Inferior parietal cortex (tissue), 1 donor: ENCODE results near the gene SLC22A3.

ENCODE experiments used
- DNase-seq: peaks from one replicate; pipeline ENCODE4 v3.0.0-alpha.2; 2016; ENCODE audit errors: extremely low spot score

Gene SLC22A3

GRCh38 chr6:160333841-160334240, 14.3 kb upstream of the SLC22A3 start:
- no peak for DNase-seq

GRCh38 chr6:160336200-160336599, 12.0 kb upstream of the SLC22A3 start:
- no peak for DNase-seq

GRCh38 chr6:160337301-160337700, 10.9 kb upstream of the SLC22A3 start:
- no peak for DNase-seq

GRCh38 chr6:160337991-160338390, 10.2 kb upstream of the SLC22A3 start:
- no peak for DNase-seq

DNA sequence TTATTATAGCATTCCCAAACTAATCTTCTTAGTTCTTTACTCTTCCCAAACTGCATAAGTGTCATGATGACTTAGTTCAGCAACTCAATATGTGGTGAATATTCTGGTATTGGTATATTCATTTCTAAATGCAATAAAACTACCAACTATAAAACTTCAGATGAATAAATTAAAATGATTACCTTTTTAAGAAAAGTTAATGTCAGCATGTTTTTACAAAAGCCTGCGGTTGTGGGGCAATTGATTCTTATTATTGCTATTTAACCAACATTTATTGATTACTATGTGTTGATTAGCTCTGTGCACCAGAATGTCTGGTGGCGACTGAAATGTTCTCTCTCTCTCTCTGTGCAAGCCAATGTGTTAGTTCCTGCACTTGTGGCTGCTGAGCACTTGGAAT, 5.0 kb upstream of the SLC22A3 start:
- no peak for DNase-seq

GRCh38 chr6:160344271-160344670, 3.9 kb upstream of the SLC22A3 start:
- no peak for DNase-seq

DNA sequence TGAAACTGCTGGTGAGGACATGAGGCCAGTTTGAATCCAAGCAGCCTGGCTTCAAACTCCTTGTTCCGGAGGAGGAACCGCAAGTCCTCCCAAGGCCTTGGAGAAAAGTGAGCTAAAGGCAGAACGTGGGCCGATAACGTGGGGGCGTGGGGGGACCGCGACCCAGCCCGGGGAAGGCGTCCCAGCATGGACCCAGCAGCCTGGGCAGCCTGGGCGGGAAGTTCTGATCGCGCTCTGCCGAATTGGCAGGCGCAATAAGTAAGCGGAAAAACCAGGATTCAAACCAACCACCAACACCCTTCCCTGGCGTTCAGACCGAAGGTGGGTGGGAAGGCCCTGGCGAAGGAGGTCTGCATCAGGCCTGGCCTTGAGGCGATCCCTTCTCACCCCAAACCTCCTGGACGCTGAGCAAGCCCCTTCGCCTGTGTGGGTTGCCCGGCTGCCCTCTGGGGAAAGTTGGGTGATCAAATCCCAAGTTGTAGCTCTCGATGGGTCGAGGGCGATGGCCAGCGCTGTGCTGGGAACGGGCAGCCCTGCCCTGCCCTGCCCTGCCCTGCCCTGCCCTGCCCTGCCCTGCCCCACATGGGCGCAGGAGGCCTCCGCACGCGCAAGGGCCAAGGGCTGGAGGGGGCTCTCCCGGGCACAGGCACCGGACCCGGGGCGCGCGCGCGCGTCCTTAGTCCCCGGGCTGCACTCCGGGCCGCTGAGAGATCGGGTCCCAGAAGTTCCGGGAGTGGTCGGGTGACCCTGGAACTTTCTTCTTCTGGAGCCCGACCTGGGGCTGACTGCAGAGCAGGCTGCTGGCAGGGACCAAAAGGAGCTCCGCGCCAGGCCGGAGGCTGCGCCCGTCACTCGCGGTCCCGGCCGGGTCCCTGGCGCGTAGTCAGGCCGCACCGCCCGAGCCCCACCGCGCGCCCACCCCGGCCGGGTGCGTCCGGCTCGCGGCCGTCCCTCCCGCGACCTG, 637 bp upstream of the SLC22A3 start:
- DNase-seq: no peak

GRCh38 chr6:160349020-160349441, 853 bp downstream of the SLC22A3 start:
- DNase-seq: no peak

GRCh38 chr6:160349814-160350350, 1.7 kb downstream of the SLC22A3 start:
- DNase-seq: no peak

DNA sequence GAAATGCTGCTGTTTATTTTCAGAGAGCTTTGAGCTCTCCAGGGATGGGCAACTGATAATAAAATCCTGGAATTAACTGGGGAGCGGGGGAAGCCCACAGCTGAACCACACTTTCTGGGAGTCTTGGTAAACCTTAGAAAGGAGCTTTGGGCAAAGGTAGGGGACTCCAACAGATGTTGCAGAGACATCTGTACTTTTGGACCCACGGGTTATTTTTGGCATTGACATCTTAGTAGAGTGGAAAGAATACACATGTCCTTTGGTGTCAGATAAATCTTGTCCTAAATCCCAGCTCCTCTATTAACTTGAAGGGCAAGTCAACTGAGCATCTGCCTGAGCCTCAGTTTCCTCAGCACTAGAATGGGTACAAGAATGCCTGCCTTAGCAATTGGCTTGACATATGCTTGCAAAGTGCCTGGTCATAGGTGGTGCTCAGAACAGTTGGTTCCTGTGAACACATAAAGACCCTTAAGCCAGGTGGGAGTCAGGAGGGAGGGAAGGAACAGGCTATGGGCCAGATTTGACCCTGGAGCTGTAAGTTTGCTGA, 5.8 kb downstream of the SLC22A3 start:
- DNase-seq: no peak

GRCh38 chr6:160355001-160355400, 6.8 kb downstream of the SLC22A3 start:
- DNase-seq: no peak

- no peak for DNase-seq
Measured at GRCh38 chr6:160356074-160356744, 8.0 kb downstream of the SLC22A3 start.

DNA sequence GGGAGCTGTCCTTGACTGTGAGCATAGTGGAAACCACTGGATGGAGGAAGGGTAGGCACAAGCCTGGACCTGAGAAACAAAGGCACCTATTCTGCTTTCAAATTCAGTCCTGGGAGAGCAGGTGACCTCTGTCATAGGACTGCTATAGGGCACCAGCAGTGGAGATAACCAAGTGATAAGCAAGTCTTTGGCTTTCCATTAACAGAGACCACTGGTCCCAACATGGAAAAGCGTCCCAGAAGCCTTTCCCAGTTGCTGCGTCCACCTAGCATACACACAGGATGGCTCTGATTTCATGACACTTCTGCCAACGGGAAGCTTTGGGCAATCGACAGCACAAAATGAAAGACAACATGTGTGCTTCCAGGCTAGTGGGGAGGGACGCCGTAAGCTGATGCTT, 8.9 kb downstream of the SLC22A3 start:
- DNase-seq: no peak

DNA sequence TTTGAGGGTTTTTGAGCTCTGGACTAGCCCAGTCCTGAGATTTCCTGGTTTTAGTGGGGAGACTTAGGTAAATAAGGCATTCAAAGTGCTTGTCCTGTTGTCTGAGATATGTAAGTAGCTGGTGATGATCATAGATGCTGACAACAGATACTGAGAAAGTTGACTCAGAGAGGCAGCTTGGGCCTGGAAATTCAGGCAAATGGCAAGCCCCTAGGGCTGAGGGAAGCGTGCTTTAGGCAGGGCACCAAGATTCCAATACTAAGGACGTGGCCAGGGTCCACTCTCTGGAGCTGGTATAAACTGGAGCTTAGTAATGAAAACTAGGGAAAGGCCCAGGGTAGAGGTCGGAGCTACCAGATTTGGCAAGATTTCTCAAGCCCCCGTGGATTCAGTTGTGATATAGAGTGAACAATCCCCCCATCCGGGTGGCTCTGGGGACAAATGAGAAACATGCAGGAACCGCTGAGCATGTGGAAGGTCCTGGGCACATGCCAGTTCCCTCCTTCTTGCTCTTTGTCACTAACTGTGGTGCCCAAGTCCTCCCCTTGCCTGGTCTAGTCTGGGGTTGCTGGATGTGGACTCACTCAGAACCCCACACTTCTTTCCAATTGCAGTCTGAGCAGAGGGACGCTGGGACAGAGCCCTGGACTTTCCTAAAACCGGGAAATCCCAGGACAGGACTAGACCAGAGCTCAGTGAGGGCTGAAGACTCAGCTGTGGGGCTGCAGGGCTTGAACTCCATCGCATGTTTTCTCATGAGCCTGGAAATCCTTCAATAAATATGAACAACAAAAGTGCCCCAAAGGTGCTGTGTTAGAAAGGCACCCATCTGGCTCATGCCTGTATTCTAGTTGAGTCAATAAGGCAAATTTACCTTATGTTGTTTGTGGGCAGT, 10.3 kb downstream of the SLC22A3 start:
- DNase-seq: no peak

GRCh38 chr6:160360955-160361354, 12.8 kb downstream of the SLC22A3 start:
- DNase-seq: no peak

- DNase-seq: no peak
Measured at GRCh38 chr6:160362556-160362955, 14.4 kb downstream of the SLC22A3 start.

- no peak for DNase-seq
Measured at GRCh38 chr6:160363016-160363996, 15.1 kb downstream of the SLC22A3 start.

DNA sequence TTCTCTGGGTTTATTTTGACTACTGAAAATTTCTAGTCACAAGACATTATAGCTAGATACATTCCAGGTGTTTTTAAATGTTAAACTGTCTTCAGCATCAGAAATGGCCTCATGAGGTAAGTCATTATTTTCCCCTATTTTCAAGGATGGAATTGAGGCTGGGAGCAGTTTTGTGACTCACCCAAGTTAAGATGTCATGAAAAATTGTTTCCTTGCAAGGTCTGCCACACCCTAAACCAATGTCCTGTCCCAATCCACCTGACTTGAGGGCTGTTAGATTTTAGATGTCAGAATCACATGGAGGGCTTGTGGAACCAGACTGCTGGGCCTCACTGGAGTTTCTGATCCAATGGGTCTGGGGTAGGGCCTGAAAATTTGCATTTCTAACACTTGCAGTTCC, 16.9 kb downstream of the SLC22A3 start:
- DNase-seq: no peak

GRCh38 chr6:160367798-160368547, 19.8 kb downstream of the SLC22A3 start:
- DNase-seq: no peak
